Measurements from ENCODE around the gene TPSB2.

DNA sequence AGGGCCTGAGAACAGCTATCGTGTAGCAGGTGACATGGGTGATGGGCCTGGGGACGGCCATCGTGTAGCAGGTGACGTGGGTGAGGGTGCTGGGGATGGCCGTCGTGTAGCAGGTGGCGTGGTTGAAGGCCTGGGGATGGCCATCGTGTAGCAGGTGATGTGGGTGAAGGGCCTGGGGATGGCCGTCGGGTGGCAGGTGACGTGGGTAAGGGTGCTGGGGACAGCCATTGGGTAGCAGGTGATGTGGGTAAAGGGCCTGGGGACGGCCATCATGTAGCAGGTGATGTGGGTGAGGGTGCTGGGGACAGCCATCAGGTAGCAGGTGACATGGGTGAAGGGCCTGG, 41.4 kb upstream of the TPSB2 start:
- TF ChIP-seq, protein P1, sequence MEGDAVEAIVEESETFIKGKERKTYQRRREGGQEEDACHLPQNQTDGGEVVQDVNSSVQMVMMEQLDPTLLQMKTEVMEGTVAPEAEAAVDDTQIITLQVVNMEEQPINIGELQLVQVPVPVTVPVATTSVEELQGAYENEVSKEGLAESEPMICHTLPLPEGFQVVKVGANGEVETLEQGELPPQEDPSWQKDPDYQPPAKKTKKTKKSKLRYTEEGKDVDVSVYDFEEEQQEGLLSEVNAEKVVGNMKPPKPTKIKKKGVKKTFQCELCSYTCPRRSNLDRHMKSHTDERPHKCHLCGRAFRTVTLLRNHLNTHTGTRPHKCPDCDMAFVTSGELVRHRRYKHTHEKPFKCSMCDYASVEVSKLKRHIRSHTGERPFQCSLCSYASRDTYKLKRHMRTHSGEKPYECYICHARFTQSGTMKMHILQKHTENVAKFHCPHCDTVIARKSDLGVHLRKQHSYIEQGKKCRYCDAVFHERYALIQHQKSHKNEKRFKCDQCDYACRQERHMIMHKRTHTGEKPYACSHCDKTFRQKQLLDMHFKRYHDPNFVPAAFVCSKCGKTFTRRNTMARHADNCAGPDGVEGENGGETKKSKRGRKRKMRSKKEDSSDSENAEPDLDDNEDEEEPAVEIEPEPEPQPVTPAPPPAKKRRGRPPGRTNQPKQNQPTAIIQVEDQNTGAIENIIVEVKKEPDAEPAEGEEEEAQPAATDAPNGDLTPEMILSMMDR (IDR thresholded peaks at IDR 0.05; ENCODE audit: low read length): no peak
- TF ChIP-seq EZH2 (optimal IDR thresholded peaks at IDR 0.05; ENCODE audit: low read depth, low read length) (no peak), EZH2phosphoT487 (IDR thresholded peaks at IDR 0.05; ENCODE audit: low read length) (no peak)
